IgD-negative memory B cell (primary cell): ENCODE results near the gene TPM3. TPM values are rescaled to one million over a fixed set of nuclear protein-coding genes. Genes with fewer than 3 reads are reported as not detected.
"Not testable (repeated sequence)": the region's sequence is repeated elsewhere in the genome, so short reads cannot be mapped to it uniquely, and the experiment has no call there.

Experiments
- H3K27ac Mint-ChIP-seq, 3 donors: one replicate each; pipeline ENCODE4 v1.8.0; 2020 to 2022; ENCODE audit warnings: mild to moderate bottlenecking in 3 of 3, mixed read lengths in 3 of 3, moderate library complexity in 1 of 3
- H3K27me3 Mint-ChIP-seq: one replicate; pipeline ENCODE4 v1.8.0; 2021; ENCODE audit warnings: mixed read lengths
- H3K36me3 Mint-ChIP-seq: one replicate; pipeline ENCODE4 v1.8.0; 2020; ENCODE audit warnings: mild to moderate bottlenecking, mixed read lengths
- H3K4me1 Mint-ChIP-seq, 3 donors: one replicate each; pipeline ENCODE4 v1.8.0; 2020 to 2022; ENCODE audit warnings: mixed read lengths in 3 of 3, mild to moderate bottlenecking in 1 of 3
- H3K4me3 Mint-ChIP-seq, 4 donors: one replicate each; pipeline ENCODE4 v1.8.0; 2020 to 2022; ENCODE audit warnings: mild to moderate bottlenecking in 4 of 4, mixed read lengths in 4 of 4, moderate library complexity in 3 of 4
- H3K9me3 Mint-ChIP-seq, 3 donors: one replicate each; pipeline ENCODE4 v1.8.0; 2020 to 2021; ENCODE audit warnings: mixed read lengths in 3 of 3, mild to moderate bottlenecking in 1 of 3
- polyA plus RNA-seq: library from polyadenylated mRNA; unstranded; fragments of 300-500 nt; fragmentation: Illumina TruSeq; gene quantifications from one replicate; pipeline ENCODE4 v1.2.3, GENCODE V29; 2021

TPM3 gene
- polyA plus RNA-seq, 1 donor from 2014 or later, result 878 TPM

DNA sequence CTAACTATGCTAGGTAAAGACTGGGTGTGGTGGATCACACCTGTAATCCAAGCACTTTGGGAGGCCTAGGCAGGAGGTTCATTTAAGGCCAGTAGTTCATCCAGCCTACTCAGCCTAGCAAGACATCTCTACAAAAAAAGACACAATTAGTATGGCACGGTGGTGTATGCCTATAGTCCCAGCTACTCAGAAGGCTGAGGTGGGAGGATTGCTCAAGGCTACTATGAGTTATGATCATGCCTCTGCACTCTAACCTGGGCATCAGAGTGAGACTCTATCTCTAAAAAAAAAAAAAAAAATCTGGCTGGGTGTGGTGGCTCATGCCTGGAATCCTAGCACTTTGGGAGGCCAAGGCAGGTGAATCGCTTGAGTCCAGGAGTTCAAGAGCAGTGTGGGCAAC lies 58.6 kb downstream of the TPM3 start:
- Mint-ChIP-seq H3K27me3 (no peaks in the 10 kb centered on the region), H3K36me3 (no peaks in the 10 kb centered on the region), H3K27ac (peak overlapping the region in 1 of 3 donors; percentile 43), H3K9me3 (no peaks in the 10 kb centered on the region), H3K4me3 (no peak overlapping the region), H3K4me1 (no peaks in the 10 kb centered on the region)

DNA sequence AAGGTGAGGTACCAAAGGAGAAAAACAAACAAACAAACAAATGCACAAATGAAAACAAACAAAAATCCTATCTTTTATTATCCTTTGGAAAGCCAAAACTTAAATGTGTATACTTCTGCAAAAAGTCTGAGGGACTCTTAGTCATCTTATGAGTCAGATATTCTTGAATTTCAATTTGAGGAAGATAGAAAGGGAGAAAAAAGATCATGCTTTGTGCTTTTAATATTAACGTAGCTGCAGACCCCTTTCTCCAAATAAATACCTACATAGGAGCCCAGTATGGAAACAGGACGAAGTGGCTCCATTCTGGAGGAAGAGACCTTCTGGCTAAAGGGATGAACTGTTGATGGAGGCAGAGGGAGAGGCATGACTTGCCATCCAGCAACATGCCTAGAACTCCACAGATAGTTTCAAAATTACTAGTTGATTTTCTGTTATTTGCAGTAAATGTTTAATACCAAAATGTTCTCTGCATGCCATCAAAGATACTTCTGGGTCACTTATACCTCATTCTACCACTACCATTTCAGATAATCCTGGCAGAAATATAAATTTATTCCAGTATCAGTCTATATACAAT lies 62.4 kb downstream of the TPM3 start:
- peaks cover 0 to 2% (median 0%) of the 10 kb centered on the region in 3 donors for H3K4me1 Mint-ChIP-seq
- H3K9me3 Mint-ChIP-seq, result no peaks in the 10 kb centered on the region
- H3K36me3 Mint-ChIP-seq, result peaks cover 1% of the 10 kb centered on the region
- no peak overlapping the region for H3K27ac Mint-ChIP-seq
- H3K4me3 Mint-ChIP-seq, result no peak overlapping the region
- no peaks in the 10 kb centered on the region for H3K27me3 Mint-ChIP-seq

DNA sequence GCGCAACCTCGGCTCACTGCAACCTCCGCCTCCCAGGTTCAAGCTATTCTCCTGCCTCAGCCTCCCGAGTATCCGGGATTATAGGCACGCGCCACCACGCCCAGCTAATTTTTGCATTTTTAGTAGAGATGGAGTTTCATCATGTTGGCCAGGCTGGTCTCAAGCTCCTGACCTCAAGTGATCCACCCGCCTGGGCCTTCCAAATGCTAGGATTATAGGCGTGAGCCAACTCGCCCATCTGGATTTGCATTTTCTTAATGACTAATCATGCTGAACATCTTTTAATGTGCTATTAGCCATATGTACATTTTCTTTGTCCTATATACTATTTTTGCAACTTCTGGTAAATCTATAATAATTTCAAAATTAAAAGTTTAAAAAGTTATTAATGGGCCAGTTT lies 68.7 kb downstream of the TPM3 start:
- H3K36me3 Mint-ChIP-seq, H3K27ac Mint-ChIP-seq, H3K27me3 Mint-ChIP-seq, H3K4me1 Mint-ChIP-seq, H3K9me3 Mint-ChIP-seq: not testable (repeated sequence)
- H3K4me3 Mint-ChIP-seq, result peak overlapping the region in 1 of 4 donors; percentile 47

DNA sequence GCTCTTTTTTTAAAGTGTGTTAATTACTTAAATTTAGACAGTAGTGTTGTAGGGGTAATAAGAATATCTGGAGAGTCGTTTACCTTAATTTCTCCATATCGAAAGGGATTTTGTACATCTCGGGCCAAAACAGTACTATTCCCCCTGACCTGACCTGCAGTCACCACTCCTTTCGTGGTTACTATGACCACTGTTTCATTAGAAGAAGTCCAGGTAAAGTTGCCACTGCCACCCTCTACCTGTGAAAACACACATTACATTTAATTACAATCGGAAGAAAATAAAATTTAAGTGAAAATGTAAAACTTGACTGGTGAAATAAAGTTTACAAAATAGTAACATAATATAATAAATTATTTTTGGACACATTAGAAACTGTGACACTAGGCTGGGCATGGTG lies 74.3 kb downstream of the TPM3 start:
- H3K9me3 Mint-ChIP-seq, result peaks cover 0 to 2% (median 0%) of the 10 kb centered on the region in 3 donors
- H3K4me1 Mint-ChIP-seq, result peaks cover 4 to 10% (median 5%) of the 10 kb centered on the region in 3 donors
- no peak overlapping the region for H3K27ac Mint-ChIP-seq
- no peaks in the 10 kb centered on the region for H3K36me3 Mint-ChIP-seq
- no peak overlapping the region for H3K4me3 Mint-ChIP-seq
- no peaks in the 10 kb centered on the region for H3K27me3 Mint-ChIP-seq

DNA sequence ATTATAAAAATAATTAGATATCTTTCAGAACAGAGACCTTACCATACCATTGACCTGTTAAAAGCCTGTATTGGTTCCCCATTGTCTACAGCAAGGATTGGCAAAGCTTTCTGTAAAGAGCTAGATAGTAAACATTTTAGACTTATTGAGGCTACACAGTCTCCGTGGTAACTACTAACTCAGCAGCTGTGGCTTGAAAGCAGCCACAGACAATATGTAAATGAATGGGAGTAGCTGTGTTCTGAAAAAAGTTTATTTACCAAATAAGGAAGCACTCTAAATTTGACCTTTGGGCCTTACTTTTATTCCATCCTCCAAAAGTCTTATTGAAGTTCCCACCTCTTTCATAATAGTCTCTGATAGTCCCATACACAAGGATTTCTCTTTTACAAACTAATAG lies 76.7 kb downstream of the TPM3 start:
- peaks cover 4 to 10% (median 5%) of the 10 kb centered on the region in 3 donors for H3K4me1 Mint-ChIP-seq
- H3K4me3 Mint-ChIP-seq, result peak overlapping the region in 1 of 4 donors; percentile 77
- no peak overlapping the region for H3K27ac Mint-ChIP-seq

More for the DNA sequence above, 76.7 kb downstream of the TPM3 start:
- Mint-ChIP-seq H3K36me3 (peaks cover 2% of the 10 kb centered on the region), H3K27me3 (no peaks in the 10 kb centered on the region), H3K9me3 (no peaks in the 10 kb centered on the region)

Other genes starting within 250 kb of the TPM3 start
- 36.3 TPM for gene DENND4B, start 245.4 kb downstream of the TPM3 start, polyA plus RNA-seq
- gene CRTC2, start 233.5 kb downstream of the TPM3 start, polyA plus RNA-seq, result 57.2 TPM
- 52.0 TPM for gene SLC39A1, start 228.6 kb downstream of the TPM3 start, polyA plus RNA-seq
- 6.5 TPM for gene CREB3L4, start 224.2 kb downstream of the TPM3 start, polyA plus RNA-seq
- gene JTB, start 214.4 kb downstream of the TPM3 start, polyA plus RNA-seq, result 344 TPM
- gene RAB13, start 205.8 kb downstream of the TPM3 start, polyA plus RNA-seq, result not detected
- 22,392 TPM for gene RPS27, start 201.3 kb downstream of the TPM3 start, polyA plus RNA-seq
- gene NUP210L, start 37.0 kb downstream of the TPM3 start, polyA plus RNA-seq, result not detected
- gene CFAP141, start 14.2 kb upstream of the TPM3 start, polyA plus RNA-seq, result not detected
- gene UBAP2L, start 28.9 kb upstream of the TPM3 start, polyA plus RNA-seq, result 60.6 TPM
- 119 TPM for gene HAX1, start 80.5 kb upstream of the TPM3 start, polyA plus RNA-seq
- not detected for gene AQP10, start 129.0 kb upstream of the TPM3 start, polyA plus RNA-seq
- gene ATP8B2, start 133.4 kb upstream of the TPM3 start, polyA plus RNA-seq, result 20.7 TPM
- 6.8 TPM for gene IL6R, start 213.2 kb upstream of the TPM3 start, polyA plus RNA-seq